ENCODE measurements around the gene HPS4. TPM values are rescaled to one million over a fixed set of nuclear protein-coding genes. Genes with fewer than 3 reads are reported as not detected.

HPS4 gene
- total RNA-seq, 2 donors from 2014 or later: 50.5 to 62.2 TPM

- ATAC-seq (replicated peaks in 1 of 2) (no peak), DNase-seq (no peak)
- Mint-ChIP-seq H3K27me3 (ENCODE audit: low read depth) (no peaks in the 10 kb centered on the region), H3K36me3 (ENCODE audit: insufficient read depth in 2 of 2) (peaks cover 0 to 6% of the 10 kb centered on the region in 2 donors), H3K4me3 (no peak overlapping the region), H3K27ac (no peak overlapping the region), H3K4me1 (ENCODE audit: low read depth) (no peaks in the 10 kb centered on the region), H3K9me3 (no peaks in the 10 kb centered on the region)
Measured at GRCh38 chr22:26453812-26454500, 29.6 kb downstream of the HPS4 start.

GRCh38 chr22:26453216-26453615, 30.4 kb downstream of the HPS4 start:
- no peaks in the 10 kb centered on the region for H3K4me1 Mint-ChIP-seq (ENCODE audit: low read depth)
- H3K27me3 Mint-ChIP-seq (ENCODE audit: low read depth): no peaks in the 10 kb centered on the region
- no peak for ATAC-seq (replicated peaks in 1 of 2)
- DNase-seq: no peak
- H3K36me3 Mint-ChIP-seq (ENCODE audit: insufficient read depth in 2 of 2): peaks cover 0 to 6% of the 10 kb centered on the region in 2 donors
- no peak overlapping the region for H3K27ac Mint-ChIP-seq
- H3K9me3 Mint-ChIP-seq: no peaks in the 10 kb centered on the region
- H3K4me3 Mint-ChIP-seq: no peak overlapping the region

GRCh38 chr22:26452236-26453016, 31.2 kb downstream of the HPS4 start:
- Mint-ChIP-seq H3K9me3 (no peaks in the 10 kb centered on the region), H3K4me1 (ENCODE audit: low read depth) (no peaks in the 10 kb centered on the region), H3K4me3 (no peak overlapping the region), H3K27me3 (ENCODE audit: low read depth) (no peaks in the 10 kb centered on the region), H3K36me3 (ENCODE audit: insufficient read depth in 2 of 2) (peaks cover 0 to 2% of the 10 kb centered on the region in 2 donors), H3K27ac (no peak overlapping the region)
- ATAC-seq (replicated peaks in 1 of 2) (no peak), DNase-seq (no peak)

GRCh38 chr22:26450453-26451185, 33.0 kb downstream of the HPS4 start:
- Mint-ChIP-seq H3K36me3 (ENCODE audit: insufficient read depth in 2 of 2) (no peaks in the 10 kb centered on the region), H3K4me1 (ENCODE audit: low read depth) (no peaks in the 10 kb centered on the region), H3K4me3 (no peak overlapping the region), H3K27ac (no peak overlapping the region), H3K9me3 (no peaks in the 10 kb centered on the region), H3K27me3 (ENCODE audit: low read depth) (no peaks in the 10 kb centered on the region)
- DNase-seq: no peak
- ATAC-seq (replicated peaks in 1 of 2): no peak

- no peak for ATAC-seq (replicated peaks in 1 of 2)
- Mint-ChIP-seq H3K36me3 (ENCODE audit: insufficient read depth in 2 of 2) (peaks cover 0 to 4% of the 10 kb centered on the region in 2 donors), H3K27ac (no peak overlapping the region), H3K4me1 (ENCODE audit: low read depth) (no peaks in the 10 kb centered on the region), H3K4me3 (no peak overlapping the region), H3K9me3 (no peaks in the 10 kb centered on the region), H3K27me3 (ENCODE audit: low read depth) (no peaks in the 10 kb centered on the region)
- DNase-seq: no peak
Measured at GRCh38 chr22:26448941-26449340, 34.6 kb downstream of the HPS4 start.

- DNase-seq (no peak), ATAC-seq (replicated peaks in 1 of 2) (no peak)
- Mint-ChIP-seq H3K4me3 (no peak overlapping the region), H3K9me3 (no peaks in the 10 kb centered on the region), H3K4me1 (ENCODE audit: low read depth) (no peaks in the 10 kb centered on the region), H3K27me3 (ENCODE audit: low read depth) (no peaks in the 10 kb centered on the region), H3K36me3 (ENCODE audit: insufficient read depth in 2 of 2) (peaks cover 0 to 5% of the 10 kb centered on the region in 2 donors), H3K27ac (no peak overlapping the region)
Measured at GRCh38 chr22:26448334-26448733, 35.2 kb downstream of the HPS4 start.

- ATAC-seq (replicated peaks in 1 of 2) (no peak), DNase-seq (no peak)
- no peaks in the 10 kb centered on the region for H3K4me1 Mint-ChIP-seq (ENCODE audit: low read depth)
- no peak overlapping the region for H3K4me3 Mint-ChIP-seq
- H3K27me3 Mint-ChIP-seq (ENCODE audit: low read depth): no peaks in the 10 kb centered on the region
- H3K27ac Mint-ChIP-seq: no peak overlapping the region
- no peaks in the 10 kb centered on the region for H3K9me3 Mint-ChIP-seq
- H3K36me3 Mint-ChIP-seq (ENCODE audit: insufficient read depth in 2 of 2): peaks cover 0 to 6% of the 10 kb centered on the region in 2 donors
Measured at GRCh38 chr22:26447584-26448329, 35.8 kb downstream of the HPS4 start.

- no peak for ATAC-seq (replicated peaks in 1 of 2)
- Mint-ChIP-seq H3K36me3 (ENCODE audit: insufficient read depth in 2 of 2) (peaks cover 0 to 6% of the 10 kb centered on the region in 2 donors), H3K9me3 (no peaks in the 10 kb centered on the region), H3K4me3 (no peak overlapping the region), H3K27ac (no peak overlapping the region), H3K4me1 (ENCODE audit: low read depth) (no peaks in the 10 kb centered on the region), H3K27me3 (ENCODE audit: low read depth) (no peaks in the 10 kb centered on the region)
- no peak for DNase-seq
Measured at GRCh38 chr22:26446808-26447515, 36.6 kb downstream of the HPS4 start.

GRCh38 chr22:26445577-26446275, 37.9 kb downstream of the HPS4 start:
- no peak overlapping the region for H3K27ac Mint-ChIP-seq
- peaks cover 0 to 6% of the 10 kb centered on the region in 2 donors for H3K36me3 Mint-ChIP-seq (ENCODE audit: insufficient read depth in 2 of 2)
- no peak overlapping the region for H3K4me3 Mint-ChIP-seq
- H3K9me3 Mint-ChIP-seq: no peaks in the 10 kb centered on the region
- no peaks in the 10 kb centered on the region for H3K4me1 Mint-ChIP-seq (ENCODE audit: low read depth)
- DNase-seq (no peak), ATAC-seq (replicated peaks in 1 of 2) (no peak)
- H3K27me3 Mint-ChIP-seq (ENCODE audit: low read depth): no peaks in the 10 kb centered on the region

GRCh38 chr22:26444777-26445176, 38.8 kb downstream of the HPS4 start:
- peaks cover 0 to 6% of the 10 kb centered on the region in 2 donors for H3K36me3 Mint-ChIP-seq (ENCODE audit: insufficient read depth in 2 of 2)
- H3K27me3 Mint-ChIP-seq (ENCODE audit: low read depth): no peaks in the 10 kb centered on the region
- DNase-seq (no peak), ATAC-seq (replicated peaks in 1 of 2) (no peak)
- no peaks in the 10 kb centered on the region for H3K4me1 Mint-ChIP-seq (ENCODE audit: low read depth)
- no peak overlapping the region for H3K4me3 Mint-ChIP-seq
- no peaks in the 10 kb centered on the region for H3K9me3 Mint-ChIP-seq
- no peak overlapping the region for H3K27ac Mint-ChIP-seq

GRCh38 chr22:26443901-26444690, 39.5 kb downstream of the HPS4 start:
- H3K27me3 Mint-ChIP-seq (ENCODE audit: low read depth): no peaks in the 10 kb centered on the region
- H3K36me3 Mint-ChIP-seq (ENCODE audit: insufficient read depth in 2 of 2): peaks cover 0 to 6% of the 10 kb centered on the region in 2 donors
- H3K4me1 Mint-ChIP-seq (ENCODE audit: low read depth): no peaks in the 10 kb centered on the region
- no peaks in the 10 kb centered on the region for H3K9me3 Mint-ChIP-seq
- peak overlapping the region; percentile 87 for H3K27ac Mint-ChIP-seq
- no peak overlapping the region for H3K4me3 Mint-ChIP-seq
- DNase-seq (no peak), ATAC-seq (replicated peaks in 1 of 2) (no peak)

Measured in activated T-cell treated with anti-CD3 and anti-CD28 coated beads, Interleukin-2, amount 50 U/mL, for 72 hours (primary cell).